CD14-positive monocyte (primary cell): ENCODE measurements around the gene COA3. TPM values are rescaled to one million over a fixed set of nuclear protein-coding genes. Genes with fewer than 3 reads are reported as not detected.

Experiments
- DNase-seq, 3 donors: peaks; one replicate each; pipeline ENCODE4 v3.0.0-alpha.2; 2011 to 2022
- H2AFZ ChIP-seq: 2 replicates; pipeline ENCODE4 v1.6.0; 2012; ENCODE audit warnings: mild to moderate bottlenecking, low read depth, low read length, inconsistent platforms; ENCODE audit not compliant: insufficient read depth, poor library complexity, severe bottlenecking
- H3K27ac ChIP-seq, 2 donors: 1 replicate in 1 of 2; 2 replicates in 1 of 2; pipeline ENCODE4 v1.5.1; 2012 to 2013; ENCODE audit warnings: low read length in 2 of 2, control low read depth in 1 of 2, inconsistent platforms in 1 of 2, low read depth in 1 of 2, mild to moderate bottlenecking in 1 of 2
- H3K27me3 ChIP-seq, 2 donors: one replicate each; pipeline versions ENCODE4 v1.6.0 to v1.6.1; 2011 to 2013; ENCODE audit warnings: low read length in 2 of 2; ENCODE audit not compliant: control insufficient read depth in 2 of 2, insufficient read depth in 2 of 2
- H3K36me3 ChIP-seq, 2 donors: replicated peaks in 1 of 2; 1 replicate in 1 of 2; 2 replicates in 1 of 2; pipeline versions ENCODE4 v1.5.1 to v1.6.1; 2012 to 2013; ENCODE audit warnings: low read length in 2 of 2, control low read depth in 1 of 2, inconsistent platforms in 1 of 2, mild to moderate bottlenecking in 1 of 2; ENCODE audit not compliant: insufficient read depth in 2 of 2, control insufficient read depth in 1 of 2
- H3K4me1 ChIP-seq, 2 donors: 1 replicate in 1 of 2; 2 replicates in 1 of 2; pipeline versions ENCODE4 v1.5.1 to v1.6.1; 2012 to 2013; ENCODE audit warnings: low read length in 2 of 2, control low read depth in 1 of 2, inconsistent platforms in 1 of 2, mild to moderate bottlenecking in 1 of 2, moderate library complexity in 1 of 2; ENCODE audit not compliant: insufficient read depth in 2 of 2, control insufficient read depth in 1 of 2
- H3K4me2 ChIP-seq: replicated peaks from 2 replicates; pipeline ENCODE3; 2012; ENCODE audit warnings: low read length, moderate library complexity, mild to moderate bottlenecking; ENCODE audit not compliant: poor library complexity, severe bottlenecking; ENCODE audit errors: extremely low read depth
- H3K4me3 ChIP-seq, 3 experiments: fragments of 200-600 bp in 1 of 3; sonication (generic) in 1 of 3; replicated peaks in 1 of 3; 1 replicate in 2 of 3; 2 replicates in 1 of 3; pipeline ENCODE4 v1.5.1; 2011 to 2013; ENCODE audit warnings: low read length in 3 of 3, mild to moderate bottlenecking in 3 of 3, control low read depth in 2 of 3, low read depth in 2 of 3, inconsistent platforms in 1 of 3, moderate library complexity in 1 of 3
- H3K79me2 ChIP-seq: 2 replicates; pipeline ENCODE4 v1.6.0; 2012; ENCODE audit warnings: mild to moderate bottlenecking, control low read depth, inconsistent platforms, low read length, moderate library complexity; ENCODE audit not compliant: insufficient read depth
- H3K9ac ChIP-seq: 2 replicates; pipeline ENCODE4 v1.6.0; 2017; ENCODE audit warnings: low read length, mild to moderate bottlenecking; ENCODE audit not compliant: insufficient read depth, poor library complexity, severe bottlenecking
- H3K9me3 ChIP-seq, 2 donors: replicated peaks in 1 of 2; 1 replicate in 1 of 2; 2 replicates in 1 of 2; pipeline versions ENCODE4 v1.5.1 to v1.6.1; 2012 to 2013; ENCODE audit warnings: low read length in 2 of 2, control low read depth in 1 of 2; ENCODE audit not compliant: control insufficient read depth in 1 of 2, insufficient read depth in 1 of 2
- H4K20me1 ChIP-seq: 2 replicates; pipeline ENCODE4 v1.6.0; 2012; ENCODE audit warnings: mild to moderate bottlenecking, low read length, control low read depth, moderate library complexity; ENCODE audit not compliant: insufficient read depth
- H3K27ac Mint-ChIP-seq, 7 donors: one replicate each; pipeline ENCODE4 v1.8.0; 2020; ENCODE audit warnings: mild to moderate bottlenecking in 7 of 7, mixed read lengths in 7 of 7, moderate library complexity in 6 of 7, inconsistent platforms in 2 of 7
- H3K27me3 Mint-ChIP-seq, 3 donors: one replicate each; pipeline ENCODE4 v1.8.0; 2021 to 2022; ENCODE audit warnings: low read depth in 3 of 3, mild to moderate bottlenecking in 3 of 3, mixed read lengths in 3 of 3, moderate library complexity in 3 of 3, inconsistent platforms in 1 of 3
- H3K36me3 Mint-ChIP-seq, 2 donors: one replicate each; pipeline ENCODE4 v1.8.0; 2020; ENCODE audit warnings: mixed read lengths in 2 of 2, inconsistent platforms in 1 of 2, mild to moderate bottlenecking in 1 of 2
- H3K4me1 Mint-ChIP-seq: one replicate; pipeline ENCODE4 v1.8.0; 2020; ENCODE audit warnings: mild to moderate bottlenecking, mixed read lengths
- H3K4me3 Mint-ChIP-seq, 2 donors: one replicate each; pipeline ENCODE4 v1.8.0; 2020; ENCODE audit warnings: mild to moderate bottlenecking in 2 of 2, mixed read lengths in 2 of 2, moderate library complexity in 1 of 2
- H3K9me3 Mint-ChIP-seq, 7 donors: one replicate each; pipeline ENCODE4 v1.8.0; 2020 to 2022; ENCODE audit warnings: mixed read lengths in 7 of 7, mild to moderate bottlenecking in 6 of 7, moderate library complexity in 6 of 7, inconsistent platforms in 2 of 7
- WGBS: methylation state at CpG from one replicate; pipeline ENCODE4 v1.1.5; 2013; ENCODE audit warnings: missing lambda C conversion rate; ENCODE audit not compliant: insufficient coverage; 5-methylcytosine and 5-hydroxymethylcytosine counted together
- intact Hi-C, 2 donors: fragments of 100-400 bp; cut with micrococcal nuclease; formaldehyde crosslinking; loops; one replicate each; pipeline versions ENCODE4 v1.15.0 to v1.15.1; 2023
- polyA plus RNA-seq, 3 donors: library from polyadenylated mRNA; depleted of rRNA in 1 of 3; unstranded in 2 of 3; stranded (reverse) in 1 of 3; fragments of 300-500 nt in 2 of 3; fragments of >200 nt in 1 of 3; fragmentation: Illumina TruSeq in 2 of 3; gene quantifications; 1 replicate in 2 of 3; 2 replicates in 1 of 3; pipeline ENCODE4 v1.2.3, GENCODE V29; 2012 to 2021
- TF ChIP-seq, protein P1 (sequence below): fragments of 200-600 bp; IDR thresholded peaks from one replicate; pipeline ENCODE4 v1.8.0; 2022; ENCODE audit warnings: antibody characterized with exemption, mild to moderate bottlenecking

The COA3 gene
- polyA plus RNA-seq, 3 donors = 21.5 to 171 (median 156) TPM

DNA sequence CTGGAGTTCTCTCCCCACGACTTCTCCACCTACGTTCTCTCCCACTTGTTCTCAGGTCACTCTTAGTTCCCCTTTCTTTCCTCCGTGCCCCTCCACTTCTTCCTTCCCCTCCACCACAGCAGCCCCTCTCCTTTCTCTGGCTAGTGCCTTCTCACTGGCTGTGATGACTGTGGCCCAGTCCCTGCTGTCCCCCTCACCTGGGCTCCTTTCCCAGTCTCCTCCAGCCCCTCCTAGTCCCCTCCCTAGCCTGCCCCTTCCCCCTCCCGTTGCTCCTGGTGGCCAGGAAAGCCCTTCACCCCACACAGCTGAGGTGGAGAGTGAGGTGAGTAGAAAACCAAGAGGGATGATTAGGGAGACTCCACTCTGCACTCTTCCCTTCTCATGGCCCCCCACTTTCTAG lies 3.4 kb downstream of the COA3 start:
- TF ChIP-seq, protein P1, sequence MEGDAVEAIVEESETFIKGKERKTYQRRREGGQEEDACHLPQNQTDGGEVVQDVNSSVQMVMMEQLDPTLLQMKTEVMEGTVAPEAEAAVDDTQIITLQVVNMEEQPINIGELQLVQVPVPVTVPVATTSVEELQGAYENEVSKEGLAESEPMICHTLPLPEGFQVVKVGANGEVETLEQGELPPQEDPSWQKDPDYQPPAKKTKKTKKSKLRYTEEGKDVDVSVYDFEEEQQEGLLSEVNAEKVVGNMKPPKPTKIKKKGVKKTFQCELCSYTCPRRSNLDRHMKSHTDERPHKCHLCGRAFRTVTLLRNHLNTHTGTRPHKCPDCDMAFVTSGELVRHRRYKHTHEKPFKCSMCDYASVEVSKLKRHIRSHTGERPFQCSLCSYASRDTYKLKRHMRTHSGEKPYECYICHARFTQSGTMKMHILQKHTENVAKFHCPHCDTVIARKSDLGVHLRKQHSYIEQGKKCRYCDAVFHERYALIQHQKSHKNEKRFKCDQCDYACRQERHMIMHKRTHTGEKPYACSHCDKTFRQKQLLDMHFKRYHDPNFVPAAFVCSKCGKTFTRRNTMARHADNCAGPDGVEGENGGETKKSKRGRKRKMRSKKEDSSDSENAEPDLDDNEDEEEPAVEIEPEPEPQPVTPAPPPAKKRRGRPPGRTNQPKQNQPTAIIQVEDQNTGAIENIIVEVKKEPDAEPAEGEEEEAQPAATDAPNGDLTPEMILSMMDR = no peak
- Histone ChIP-seq H3K4me3 (no peak overlapping the region), H4K20me1 (no peaks in the 10 kb centered on the region), H3K9ac (no peak overlapping the region), H3K4me2 (no peak overlapping the region), H3K79me2 (peaks cover 10% of the 10 kb centered on the region), H3K4me1 (peaks cover 13 to 19% of the 10 kb centered on the region in 2 donors), H3K9me3 (no peaks in the 10 kb centered on the region), H2AFZ (no peak overlapping the region), H3K27me3 (peaks cover 0 to 4% of the 10 kb centered on the region in 2 donors), H3K36me3 (peaks cover 0 to 6% of the 10 kb centered on the region in 2 donors), H3K27ac (no peak overlapping the region)
- WGBS = 14% methylated on average over 3 of the region's 4 CpGs
- DNase-seq = no peak
- Mint-ChIP-seq H3K27me3 (peaks cover 13 to 17% (median 16%) of the 10 kb centered on the region in 3 donors), H3K9me3 (no peaks in the 10 kb centered on the region), H3K4me3 (no peak overlapping the region), H3K36me3 (peaks cover 11 to 16% of the 10 kb centered on the region in 2 donors), H3K4me1 (peaks cover 27% of the 10 kb centered on the region), H3K27ac (peak overlapping the region in 1 of 7 donors; percentile 79)
- intact Hi-C loops = no loop called here

GRCh38 chr17:42792545-42792944 lies 6.0 kb downstream of the COA3 start:
- Histone ChIP-seq H3K79me2 (peaks cover 2% of the 10 kb centered on the region), H3K9ac (no peak overlapping the region), H3K27ac (no peak overlapping the region), H3K4me1 (peaks cover 2 to 7% of the 10 kb centered on the region in 2 donors), H3K9me3 (no peaks in the 10 kb centered on the region), H3K4me3 (no peak overlapping the region), H3K4me2 (no peak overlapping the region), H3K27me3 (peaks cover 0 to 7% of the 10 kb centered on the region in 2 donors), H4K20me1 (no peaks in the 10 kb centered on the region), H3K36me3 (peaks cover 0 to 6% of the 10 kb centered on the region in 2 donors), H2AFZ (no peak overlapping the region)
- H3K36me3 Mint-ChIP-seq = peaks cover 11 to 16% of the 10 kb centered on the region in 2 donors
- intact Hi-C loops = no loop called here
- H3K27me3 Mint-ChIP-seq = peaks cover 20 to 30% (median 23%) of the 10 kb centered on the region in 3 donors
- no peak overlapping the region for H3K27ac Mint-ChIP-seq
- peaks cover 16% of the 10 kb centered on the region for H3K4me1 Mint-ChIP-seq
- TF ChIP-seq, protein P1 = no peak
- no peak overlapping the region for H3K4me3 Mint-ChIP-seq
- WGBS = 96% methylated on average over 3 of the region's 5 CpGs
- H3K9me3 Mint-ChIP-seq = peaks cover 0 to 2% (median 0%) of the 10 kb centered on the region in 7 donors
- DNase-seq = no peak
